GM12878 (cell line): ENCODE results near the gene SBK2.

ENCODE experiments used
- EGR1 ChIP-seq, 2 experiments: IDR thresholded peaks; 1 replicate in 1 of 2; 2 replicates in 1 of 2; pipeline ENCODE4 v1.6.1; 2011 to 2012; ENCODE audit warnings: low read depth in 2 of 2, low read length in 2 of 2, borderline replicate concordance in 1 of 2, mild to moderate bottlenecking in 1 of 2, moderate library complexity in 1 of 2
- MEF2B ChIP-seq: fragments of 450-650 bp; IDR thresholded peaks from 2 replicates; pipeline ENCODE4 v1.6.1; 2018; ENCODE audit warnings: mild to moderate bottlenecking, moderate library complexity; ENCODE audit not compliant: partially characterized antibody, poor library complexity, severe bottlenecking
- USF1 ChIP-seq: IDR thresholded peaks from 2 replicates; pipeline ENCODE4 v1.6.1; 2011; ENCODE audit warnings: borderline replicate concordance, low read depth, mild to moderate bottlenecking, moderate library complexity, mixed read lengths, low read length; ENCODE audit not compliant: insufficient read depth; ENCODE audit errors: extremely low read length
- USF2 ChIP-seq: IDR thresholded peaks from 2 replicates; pipeline ENCODE4 v1.6.1; 2011; ENCODE audit warnings: low read depth, low read length, improper control_type of control experiment, borderline replicate concordance

- TF ChIP-seq MEF2B (no peak), EGR1 (IDR thresholded peaks at IDR 0.05; ENCODE audit: borderline replicate concordance in 1 of 2, low read depth in 2 of 2, low read length in 2 of 2) (no peak), USF2 (no peak), USF1 (no peak)
Measured at GRCh38 chr19:55504981-55505380, 32.0 kb downstream of the SBK2 start.
